ENCODE data around the gene GPC6. TPM values are rescaled to one million over a fixed set of nuclear protein-coding genes. Genes with fewer than 3 reads are reported as not detected.

Gene GPC6
- total and polyA plus RNA-seq, 9 of the 15 experiments (the other 6 are each of a cell fraction or from before 2014, with no cell fraction given): under 0.01 to 0.20 (median 0.01) TPM; not detected in 4

GRCh38 chr13:94123557-94123956, 897.0 kb downstream of the GPC6 start:
- POLR2A ChIA-PET: no interaction called here
- in situ Hi-C loops (cut with MboI): no loop called here

GRCh38 chr13:94128430-94128829, 901.8 kb downstream of the GPC6 start:
- ChIA-PET CTCF (ENCODE audit: low intra/inter-chr PET ratio) (no interaction called here), POLR2A (no interaction called here)
- no TSS peak for BruUV-seq (replicated peaks)
- Histone ChIP-seq H3K27ac (ENCODE audit: extremely low read depth, low read depth, low read length) (no peak overlapping the region), H3K79me2 (ENCODE audit: control insufficient read depth, insufficient read depth, low read length) (no peaks in the 10 kb centered on the region), H3K9me3 (replicated peaks; ENCODE audit: control insufficient read depth, insufficient read depth, low read depth, low read length) (no peaks in the 10 kb centered on the region), H3K9me1 (ENCODE audit: control insufficient read depth, insufficient read depth, low read length) (no peaks in the 10 kb centered on the region), H4K20me1 (replicated peaks; ENCODE audit: control insufficient read depth, insufficient read depth, low read length) (no peaks in the 10 kb centered on the region), H3K4me2 (ENCODE audit: insufficient read depth, low read length) (no peak overlapping the region), H3K4me3 (no peak overlapping the region), H3K36me3 (ENCODE audit: control insufficient read depth, insufficient read depth, low read length) (no peaks in the 10 kb centered on the region), H2AFZ (ENCODE audit: low read depth, low read length) (no peak overlapping the region), H3K27me3 (ENCODE audit: control insufficient read depth in 2 of 2, insufficient read depth in 2 of 2, low read length in 2 of 2) (no peaks in the 10 kb centered on the region), H3K4me1 (replicated peaks in 1 of 2; ENCODE audit: control insufficient read depth in 2 of 2, insufficient read depth in 2 of 2, low read length in 2 of 2) (no peaks in the 10 kb centered on the region), H3K9ac (ENCODE audit: insufficient read depth in 1 of 2, low read depth in 2 of 2, low read length in 2 of 2) (no peak overlapping the region)
- DNase-seq (ENCODE audit: extremely low read depth in 1 of 4, low spot score in 3 of 4) (no peak), FAIRE-seq (no peak), ATAC-seq (no peak)
- 0% methylated on average over 4 of the region's 4 CpGs for WGBS (ENCODE audit: insufficient coverage, low coverage, missing lambda C conversion rate)
- in situ Hi-C loops (cut with MboI) (no loop called here), intact Hi-C loops (cut with micrococcal nuclease) (no loop called here)
- TF ChIP-seq ELF2 (CRISPR knock-in tag; IDR thresholded peaks at IDR 0.05): no peak
- no peak for TF ChIP-seq PHB2 (IDR thresholded peaks at IDR 0.05; ENCODE audit: low read depth)
- no peak for TF ChIP-seq ZNF707 (CRISPR knock-in tag; conservative IDR thresholded peaks at IDR 0.05)
- no peak for TF ChIP-seq LCOR (CRISPR knock-in tag; IDR thresholded peaks at IDR 0.05)
- TF ChIP-seq PRPF4 (IDR thresholded peaks at IDR 0.05; ENCODE audit: insufficient read depth, low read depth, low read length, poor library complexity, severe bottlenecking): no peak

More at GRCh38 chr13:94123557-94123956, 897.0 kb downstream of the GPC6 start:
- FAIRE-seq: no peak
- Histone ChIP-seq H3K4me2 (ENCODE audit: insufficient read depth, low read length) (no peak overlapping the region), H2AFZ (ENCODE audit: low read depth, low read length) (no peak overlapping the region), H3K9ac (ENCODE audit: insufficient read depth in 1 of 2, low read depth in 2 of 2, low read length in 2 of 2) (no peak overlapping the region), H3K27me3 (ENCODE audit: control insufficient read depth in 2 of 2, insufficient read depth in 2 of 2, low read length in 2 of 2) (no peaks in the 10 kb centered on the region), H3K4me3 (no peak overlapping the region), H3K4me1 (replicated peaks in 1 of 2; ENCODE audit: control insufficient read depth in 2 of 2, insufficient read depth in 2 of 2, low read length in 2 of 2) (no peaks in the 10 kb centered on the region), H3K9me1 (ENCODE audit: control insufficient read depth, insufficient read depth, low read length) (no peaks in the 10 kb centered on the region), H3K9me3 (replicated peaks; ENCODE audit: control insufficient read depth, insufficient read depth, low read depth, low read length) (no peaks in the 10 kb centered on the region), H3K79me2 (ENCODE audit: control insufficient read depth, insufficient read depth, low read length) (no peaks in the 10 kb centered on the region), H3K27ac (ENCODE audit: extremely low read depth, low read depth, low read length) (no peak overlapping the region), H4K20me1 (replicated peaks; ENCODE audit: control insufficient read depth, insufficient read depth, low read length) (no peaks in the 10 kb centered on the region), H3K36me3 (ENCODE audit: control insufficient read depth, insufficient read depth, low read length) (no peaks in the 10 kb centered on the region)
- no peak for TF ChIP-seq HLTF (IDR thresholded peaks at IDR 0.05)
- no peak for TF ChIP-seq TARDBP (IDR thresholded peaks at IDR 0.05)
- DNase-seq (ENCODE audit: extremely low read depth in 1 of 4, low spot score in 3 of 4): no peak
- 0% methylated on average over 1 of the region's 1 CpG for WGBS (ENCODE audit: insufficient coverage, low coverage, missing lambda C conversion rate)
- intact Hi-C loops (cut with micrococcal nuclease): no loop called here
- CTCF ChIA-PET (ENCODE audit: low intra/inter-chr PET ratio): no interaction called here
- no peak for ATAC-seq
- BruUV-seq (replicated peaks): no TSS peak
